ENCODE measurements around the gene SLC6A16.
"Not testable (repeated sequence)": the region's sequence is repeated elsewhere in the genome, so short reads cannot be mapped to it uniquely, and the experiment has no call there.

Gene SLC6A16

DNA sequence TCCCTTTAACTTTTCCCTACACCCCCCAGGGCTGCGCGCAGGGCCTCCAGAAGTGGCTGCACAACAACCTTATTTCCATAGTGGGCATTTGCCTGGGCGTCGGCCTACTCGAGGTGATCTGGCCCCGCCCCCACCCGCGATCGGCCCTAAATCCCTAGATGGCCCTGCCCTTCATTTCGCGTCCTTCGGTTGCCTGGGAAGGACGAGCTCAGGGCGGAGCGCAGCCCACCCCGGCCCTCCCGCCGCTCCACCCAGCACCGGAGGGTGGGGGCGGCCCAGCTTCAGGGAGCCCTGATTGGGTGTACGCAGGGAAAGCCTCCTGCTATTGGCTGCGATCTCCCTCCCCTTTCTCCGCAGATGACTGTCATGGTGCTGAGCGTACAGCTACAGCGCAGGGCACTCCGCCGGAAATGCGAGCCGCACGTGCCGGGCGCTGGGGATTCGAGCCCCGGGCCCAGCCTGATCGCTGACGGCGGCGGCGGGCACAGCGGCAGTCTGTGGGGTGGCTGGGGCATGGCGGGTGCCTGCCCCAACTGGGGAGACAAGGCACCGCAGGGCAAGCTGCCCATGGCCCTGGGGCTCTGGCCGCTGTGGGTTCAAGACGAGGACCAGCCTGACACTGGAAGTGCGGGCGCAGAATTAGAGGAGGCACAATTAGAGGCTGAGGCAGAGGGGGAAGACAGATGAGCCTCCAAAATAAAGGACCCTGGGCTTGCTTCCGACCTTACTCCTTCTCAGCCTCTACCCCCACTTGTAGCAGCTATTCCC is 14.5 kb upstream of the SLC6A16 start:
- TF ChIP-seq ZNF274 (IDR thresholded peaks at IDR 0.05; ENCODE audit: low read depth, low read length) = no peak
- H3K4me3 ChIP-seq (ENCODE audit: low read length) = no peak overlapping the region

DNA sequence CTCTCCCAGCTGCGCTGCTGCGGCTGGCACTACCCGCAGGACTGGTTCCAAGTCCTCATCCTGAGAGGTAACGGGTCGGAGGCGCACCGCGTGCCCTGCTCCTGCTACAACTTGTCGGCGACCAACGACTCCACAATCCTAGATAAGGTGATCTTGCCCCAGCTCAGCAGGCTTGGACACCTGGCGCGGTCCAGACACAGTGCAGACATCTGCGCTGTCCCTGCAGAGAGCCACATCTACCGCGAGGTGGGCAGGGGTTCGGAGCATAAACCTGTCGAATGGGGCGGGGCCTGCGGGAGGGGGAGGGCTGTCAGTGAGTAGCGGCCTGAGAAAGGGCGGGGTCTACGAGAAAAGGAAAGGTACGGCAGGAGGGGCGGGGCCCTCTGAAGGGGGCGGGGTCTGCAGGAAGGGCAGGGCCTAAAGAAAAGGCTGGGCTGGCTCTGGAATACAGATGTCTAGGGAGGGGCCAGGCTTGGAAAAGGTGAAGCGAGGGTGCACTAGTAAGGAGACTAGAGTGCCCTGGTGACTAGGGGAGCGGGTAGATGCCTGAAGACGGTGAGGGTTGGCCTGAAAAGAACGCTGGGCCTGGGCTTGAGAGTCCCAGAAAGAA is 13.8 kb upstream of the SLC6A16 start:
- no peak overlapping the region for H3K4me3 ChIP-seq (ENCODE audit: low read length)
- TF ChIP-seq ZNF274 (IDR thresholded peaks at IDR 0.05; ENCODE audit: low read depth, low read length) = no peak

DNA sequence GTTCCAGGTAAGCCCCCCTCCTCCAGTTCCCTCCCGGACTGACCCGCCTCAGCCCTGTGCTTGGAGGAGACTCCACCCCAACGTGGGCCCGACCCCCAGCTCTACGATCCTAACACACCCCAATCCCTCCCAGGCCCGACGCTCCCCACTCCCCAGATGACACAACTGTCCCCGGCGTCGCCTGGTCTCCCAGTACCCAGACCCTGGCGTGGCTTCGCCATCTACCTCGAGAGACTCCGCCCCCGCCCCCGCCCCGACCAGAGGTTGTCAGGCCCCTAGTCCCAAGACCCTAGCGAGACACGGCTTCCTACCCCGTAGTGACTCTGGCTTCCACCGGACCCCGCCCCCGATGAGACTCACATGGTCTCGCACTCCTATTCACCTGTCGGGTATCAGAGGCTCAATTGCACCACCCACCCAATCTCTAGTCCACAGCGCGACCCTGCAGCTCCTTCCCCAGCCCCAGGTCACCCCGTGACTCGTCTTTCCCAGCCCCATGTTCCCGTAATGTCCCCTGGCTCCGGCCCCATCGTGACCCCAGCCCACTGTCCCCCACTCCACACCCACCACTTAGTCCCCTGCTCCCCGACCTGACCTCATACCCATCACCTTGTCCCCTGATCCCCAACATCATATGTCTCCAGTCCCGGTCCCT is 13.2 kb upstream of the SLC6A16 start:
- no peak for TF ChIP-seq ZNF274 (IDR thresholded peaks at IDR 0.05; ENCODE audit: low read depth, low read length)
- no peak overlapping the region for H3K4me3 ChIP-seq (ENCODE audit: low read length)

DNA sequence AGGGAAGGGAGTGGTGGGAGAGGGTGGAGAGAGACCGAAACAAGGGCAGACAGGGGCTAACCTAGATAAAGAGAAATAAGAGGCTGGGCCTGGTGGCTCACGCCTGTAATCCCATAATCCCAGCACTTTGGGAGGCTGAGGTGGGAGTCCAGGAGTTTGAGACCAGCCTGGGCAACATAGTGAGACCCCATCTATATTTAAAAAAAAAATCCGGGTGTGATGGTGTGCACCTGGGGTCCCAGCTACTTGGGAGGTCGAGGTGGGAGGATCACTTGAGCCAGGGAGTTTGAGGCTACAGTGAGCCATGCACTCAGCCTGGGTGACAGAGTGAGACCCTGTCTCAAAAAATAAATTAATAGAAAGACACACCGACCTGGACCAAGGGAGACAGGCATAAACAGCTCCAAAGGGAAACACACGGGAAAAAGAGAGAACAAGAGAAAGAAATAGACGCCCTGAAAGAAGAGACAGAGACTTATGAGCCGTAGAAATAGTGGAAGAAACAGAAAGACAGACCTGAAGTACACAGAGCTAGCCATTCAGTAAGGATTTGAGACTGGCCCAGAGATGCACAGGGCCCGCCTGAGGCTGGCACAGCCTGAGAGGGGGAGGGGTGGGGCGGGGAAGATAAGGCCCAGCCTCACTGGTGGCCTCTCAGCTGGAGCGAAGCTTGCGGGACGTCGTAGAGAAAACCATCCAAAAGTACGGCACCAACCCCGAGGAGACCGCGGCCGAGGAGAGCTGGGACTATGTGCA is 12.5 kb upstream of the SLC6A16 start:
- H3K4me3 ChIP-seq (ENCODE audit: low read length) = no peak overlapping the region
- no peak for TF ChIP-seq ZNF274 (IDR thresholded peaks at IDR 0.05; ENCODE audit: low read depth, low read length)

DNA sequence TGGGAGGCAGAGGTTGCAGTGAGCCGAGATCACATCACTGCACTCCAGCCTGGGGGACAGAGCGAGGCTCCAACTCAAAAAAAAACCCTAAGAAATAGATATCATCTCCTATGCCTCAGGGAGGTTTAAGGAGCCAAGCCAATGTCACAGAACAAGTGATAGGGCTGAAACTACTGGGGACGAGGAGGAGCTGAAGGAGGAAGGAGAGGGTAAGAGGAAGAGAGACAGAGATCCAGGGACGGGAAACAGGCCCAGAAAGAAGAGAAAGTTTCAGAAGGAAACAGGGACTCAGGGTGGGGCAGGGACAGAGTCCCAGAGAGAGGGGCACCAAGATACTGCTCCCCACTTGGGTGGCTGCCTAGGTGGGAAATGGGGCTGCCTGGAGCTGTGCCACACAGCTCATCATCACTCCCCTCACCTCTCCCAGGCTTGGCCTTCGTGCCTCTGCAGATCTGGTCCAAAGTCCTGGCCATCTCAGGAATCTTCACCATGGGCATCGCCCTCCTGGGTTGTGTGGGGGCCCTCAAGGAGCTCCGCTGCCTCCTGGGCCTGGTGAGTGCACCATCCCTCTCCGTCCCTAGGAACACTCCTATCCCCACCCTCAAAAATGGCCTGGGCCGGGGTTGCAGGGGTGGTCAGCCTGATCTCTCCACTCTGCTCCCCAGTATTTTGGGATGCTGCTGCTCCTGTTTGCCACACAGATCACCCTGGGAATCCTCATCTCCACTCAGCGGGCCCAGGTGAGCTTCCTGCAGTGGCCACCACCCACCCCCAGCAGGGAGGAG is 11.7 kb upstream of the SLC6A16 start:
- TF ChIP-seq ZNF274 (IDR thresholded peaks at IDR 0.05; ENCODE audit: low read depth, low read length) = no peak
- peak overlapping the region; percentile 67; the same call in 1 of the 2 replicates for H3K4me3 ChIP-seq (ENCODE audit: low read length)

DNA sequence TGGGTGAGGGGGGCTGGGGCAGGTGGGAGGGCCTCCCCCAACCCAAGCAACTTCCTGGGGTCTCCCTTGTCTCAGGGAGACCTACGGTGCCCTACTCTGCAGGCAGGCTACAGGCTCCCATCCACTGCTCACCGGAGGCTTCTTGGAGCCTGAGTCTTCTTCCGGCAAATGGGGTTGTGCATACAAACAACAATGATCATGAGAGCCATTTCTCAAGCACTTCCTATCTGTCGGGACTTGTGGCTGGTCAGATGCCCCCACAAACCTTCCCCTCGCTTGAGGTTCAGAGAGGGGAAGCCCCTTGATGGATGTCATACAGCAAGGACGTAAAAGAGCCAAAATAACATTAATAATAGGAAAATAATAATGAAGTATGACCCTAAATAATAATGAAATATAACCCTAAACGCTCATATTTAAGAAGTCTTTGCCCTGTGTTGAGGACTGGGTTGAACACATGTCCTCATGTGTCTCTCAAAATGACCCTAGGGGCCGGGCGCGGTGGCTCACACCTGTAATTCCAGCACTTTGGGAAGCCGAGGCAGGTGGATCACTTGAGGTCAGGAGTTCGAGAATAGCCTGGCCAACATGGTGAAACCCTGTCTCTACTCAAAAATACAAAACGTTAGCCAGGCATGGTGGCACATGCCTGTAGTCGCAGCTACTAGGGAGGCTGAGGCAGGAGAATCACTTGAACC is 10.9 kb upstream of the SLC6A16 start:
- no peak for TF ChIP-seq ZNF274 (IDR thresholded peaks at IDR 0.05; ENCODE audit: low read depth, low read length)
- peak overlapping the region; percentile 67 for H3K4me3 ChIP-seq (ENCODE audit: low read length)

DNA sequence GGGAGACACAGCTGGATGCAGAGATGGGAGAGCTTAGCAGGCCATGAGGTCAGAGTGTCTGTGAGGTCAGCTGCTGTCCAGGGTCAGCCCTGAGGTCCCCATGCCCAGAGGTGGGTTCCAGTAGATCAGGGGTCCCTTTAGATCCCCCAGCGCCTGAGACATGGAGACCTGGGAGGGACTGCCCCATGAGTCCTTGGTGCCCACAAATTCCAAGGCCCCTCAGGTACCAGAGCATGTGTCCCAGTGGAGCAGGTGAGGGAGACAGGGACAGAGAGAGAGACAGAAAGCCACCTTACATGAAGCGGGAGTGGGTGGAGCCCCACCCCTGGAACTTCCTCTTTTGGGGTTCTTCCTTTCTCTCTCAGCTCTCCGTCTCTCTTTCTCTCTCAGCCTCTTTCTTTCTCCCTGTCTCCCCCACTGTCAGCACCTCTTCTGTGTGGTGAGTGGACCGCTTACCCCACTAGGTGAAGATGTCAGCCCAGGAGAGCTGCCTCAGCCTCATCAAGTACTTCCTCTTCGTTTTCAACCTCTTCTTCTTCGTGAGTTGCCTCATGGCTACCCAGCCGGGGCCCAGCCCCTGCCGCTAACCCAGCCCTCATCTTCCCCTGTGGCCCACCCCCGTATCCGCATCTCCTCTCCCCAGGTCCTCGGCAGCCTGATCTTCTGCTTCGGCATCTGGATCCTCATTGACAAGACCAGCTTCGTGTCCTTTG is 10.2 kb upstream of the SLC6A16 start, which contains the start of gene CD37:
Gene CD37, plus strand, starts transcription at position 336 of the 713 bp plus-strand sequence. Its CDS starts 135 bp downstream, at position 471.
- H3K4me3 ChIP-seq (ENCODE audit: low read length) = peak within 1 kb of the TSS; percentile 67
- no peak for TF ChIP-seq ZNF274 (IDR thresholded peaks at IDR 0.05; ENCODE audit: low read depth, low read length)

DNA sequence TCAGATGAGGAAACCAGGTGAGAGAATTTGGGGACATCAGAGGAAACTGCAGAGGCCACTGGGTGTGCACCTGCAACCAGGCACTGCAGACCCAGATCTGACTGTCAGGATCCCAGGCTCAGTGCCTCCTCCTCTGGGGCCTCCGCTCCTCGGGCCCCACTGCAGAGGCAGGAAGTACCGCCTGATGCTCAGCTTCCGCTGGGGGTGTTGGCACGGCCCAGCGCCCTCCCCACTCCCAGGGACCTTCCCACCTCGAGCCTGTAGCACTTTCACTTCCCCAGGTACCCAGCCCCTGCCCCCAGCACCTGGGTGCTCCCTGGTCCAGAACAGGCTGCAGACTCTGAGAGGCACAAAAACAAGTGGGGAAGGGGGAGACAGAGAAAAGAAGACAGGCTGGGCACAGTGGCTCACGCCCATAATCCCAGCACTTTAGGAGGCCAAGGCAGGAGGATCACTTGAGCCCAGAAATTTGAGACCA is 8.9 kb upstream of the SLC6A16 start:
- peak overlapping the region; percentile 11; the same call in 1 of the 2 replicates for H3K4me3 ChIP-seq (ENCODE audit: low read length)
- TF ChIP-seq ZNF274 (IDR thresholded peaks at IDR 0.05; ENCODE audit: low read depth, low read length) = no peak

DNA sequence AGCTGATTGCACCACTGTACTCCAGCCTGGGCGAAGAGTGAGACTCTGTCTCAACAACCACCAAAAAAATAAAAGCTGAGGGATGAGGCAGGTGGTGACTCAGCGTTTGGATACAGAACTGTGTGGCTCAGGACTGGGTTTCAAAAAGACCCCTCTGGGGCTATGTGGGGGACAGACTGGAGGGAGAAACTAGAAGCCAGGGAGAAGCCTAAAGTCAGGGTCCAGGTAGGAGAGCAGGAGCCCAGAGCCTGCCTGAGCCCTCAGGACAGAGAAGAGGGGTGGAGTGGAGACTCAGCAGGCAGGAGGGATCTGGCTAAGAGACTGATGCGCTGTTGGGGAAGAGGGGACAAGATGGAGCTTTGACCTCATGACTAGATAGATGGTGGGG is 8.4 kb upstream of the SLC6A16 start:
- peak overlapping the region; percentile 11; the same call in 1 of the 2 replicates for H3K4me3 ChIP-seq (ENCODE audit: low read length)
- TF ChIP-seq ZNF274 (IDR thresholded peaks at IDR 0.05; ENCODE audit: low read depth, low read length) = no peak

DNA sequence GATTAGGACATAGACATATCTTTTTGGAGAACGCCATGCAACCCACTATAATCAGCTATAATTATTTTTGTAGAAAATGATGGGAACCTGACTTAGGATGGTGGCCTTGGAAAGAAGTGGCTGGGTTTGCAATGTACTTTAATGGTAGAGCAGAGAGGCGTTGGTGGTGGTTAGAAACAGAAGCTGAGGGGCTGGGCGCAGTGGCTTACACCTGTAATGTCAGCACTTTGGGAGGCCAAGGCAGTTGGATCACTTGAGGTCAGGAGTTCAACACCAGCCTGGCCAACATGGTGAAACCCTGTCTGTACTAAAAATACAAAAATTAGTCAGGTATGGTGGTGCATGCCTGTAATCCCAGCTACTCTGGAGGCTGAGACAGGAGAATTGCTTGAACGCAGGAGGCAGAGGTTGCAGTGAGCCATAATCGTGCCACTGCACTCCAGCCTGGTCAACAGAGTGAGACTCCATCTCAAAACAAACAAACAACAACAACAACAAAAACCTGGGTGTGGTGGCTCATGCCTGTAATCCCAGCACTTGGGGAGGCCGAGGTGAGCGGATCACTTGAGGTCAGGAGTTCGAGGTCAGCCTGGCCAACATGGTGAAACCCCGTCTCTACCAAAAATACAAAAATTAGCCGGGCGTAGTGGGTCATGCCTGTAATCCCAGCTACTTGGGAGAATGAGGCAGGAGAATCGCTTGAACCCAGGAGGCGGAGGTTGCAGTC is 7.9 kb upstream of the SLC6A16 start:
- H3K4me3 ChIP-seq (ENCODE audit: low read length) = not testable (repeated sequence)

DNA sequence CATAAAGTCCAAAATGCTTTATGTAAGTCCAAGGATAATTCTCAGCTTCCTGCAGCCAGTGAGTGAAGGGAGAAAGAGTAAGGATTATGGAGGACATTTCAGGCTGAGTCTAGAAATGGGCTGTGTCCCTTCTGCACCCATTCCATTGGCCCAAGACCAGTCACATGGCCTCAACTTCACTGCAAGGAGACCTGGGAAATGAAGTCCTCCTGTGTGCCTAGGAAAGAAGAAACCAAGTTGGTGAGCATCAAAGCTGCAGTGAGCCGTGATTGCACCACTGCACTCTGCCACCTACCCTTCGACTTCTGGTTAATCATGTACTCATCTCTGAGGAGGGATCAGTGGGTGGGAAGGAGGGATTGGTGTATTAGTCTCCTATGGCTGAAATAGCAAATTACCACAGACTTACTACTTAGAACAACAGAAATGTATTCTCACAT is 6.6 kb upstream of the SLC6A16 start:
- no peak overlapping the region for H3K4me3 ChIP-seq (ENCODE audit: low read length)
- TF ChIP-seq ZNF274 (IDR thresholded peaks at IDR 0.05; ENCODE audit: low read depth, low read length) = no peak

DNA sequence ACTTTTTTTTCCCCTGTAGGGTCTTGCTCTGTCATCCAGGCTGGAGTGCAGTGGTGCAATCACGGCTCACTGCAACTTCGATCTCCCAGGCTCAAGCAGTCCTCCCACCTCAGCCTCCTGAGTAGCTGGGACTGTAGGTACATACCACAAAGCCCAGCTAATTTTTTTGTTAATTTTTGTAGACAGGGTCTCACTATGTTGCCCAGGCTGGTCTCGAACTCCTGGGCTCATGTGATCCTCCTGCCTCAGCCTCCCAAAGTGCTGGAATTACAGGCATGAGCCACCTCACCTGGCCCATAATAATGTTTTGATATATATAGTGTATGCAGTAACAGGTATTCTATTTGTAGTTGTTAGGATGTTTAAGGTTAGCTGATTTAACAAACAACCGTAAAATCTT is 6.2 kb upstream of the SLC6A16 start:
- H3K4me3 ChIP-seq (ENCODE audit: low read length) = not testable (repeated sequence)
